Liver (tissue), 9 donors: ENCODE measurements around the gene RNH1. TPM values are rescaled to one million over a fixed set of nuclear protein-coding genes. Genes with fewer than 3 reads are reported as not detected.

Source experiments
- DNase-seq: peaks from one replicate; pipeline ENCODE4 v3.0.0-alpha.2; 2017; ENCODE audit warnings: low spot score
- H3K27ac ChIP-seq, 2 donors: one replicate each; pipeline ENCODE4 v1.7.0; 2013; ENCODE audit warnings: inconsistent platforms in 2 of 2, low read length in 2 of 2, control low read depth in 1 of 2, low read depth in 1 of 2, mild to moderate bottlenecking in 1 of 2
- H3K27me3 ChIP-seq, 4 donors: one replicate each; pipeline versions ENCODE4 v1.6.1 to v1.7.0; 2013; ENCODE audit warnings: low read length in 3 of 4, inconsistent platforms in 1 of 4, mild to moderate bottlenecking in 1 of 4, moderate library complexity in 1 of 4; ENCODE audit not compliant: control insufficient read depth in 4 of 4, insufficient read depth in 4 of 4
- H3K36me3 ChIP-seq, 4 donors: one replicate each; pipeline versions ENCODE4 v1.6.1 to v1.7.0; 2013; ENCODE audit warnings: low read length in 3 of 4, mild to moderate bottlenecking in 3 of 4, low read depth in 1 of 4, moderate library complexity in 1 of 4; ENCODE audit not compliant: control insufficient read depth in 4 of 4, insufficient read depth in 3 of 4
- H3K4me1 ChIP-seq, 4 donors: one replicate each; pipeline versions ENCODE4 v1.6.1 to v1.7.0; 2013; ENCODE audit warnings: low read length in 3 of 4, mild to moderate bottlenecking in 3 of 4, moderate library complexity in 1 of 4; ENCODE audit not compliant: control insufficient read depth in 4 of 4, insufficient read depth in 4 of 4
- H3K4me3 ChIP-seq, 3 donors: one replicate each; pipeline versions ENCODE4 v1.6.1 to v1.7.0; 2013; ENCODE audit warnings: low read length in 3 of 3, control low read depth in 1 of 3, low read depth in 1 of 3, mild to moderate bottlenecking in 1 of 3
- H3K9ac ChIP-seq, 2 donors: one replicate each; pipeline ENCODE4 v1.7.0; 2013; ENCODE audit warnings: low read length in 2 of 2, mild to moderate bottlenecking in 2 of 2, moderate library complexity in 2 of 2, control low read depth in 1 of 2, low read depth in 1 of 2
- H3K9me3 ChIP-seq, 4 donors: one replicate each; pipeline versions ENCODE4 v1.6.1 to v1.7.0; 2013; ENCODE audit warnings: low read length in 3 of 4; ENCODE audit not compliant: control insufficient read depth in 4 of 4
- EGR1 ChIP-seq, 2 donors: IDR thresholded peaks; 2 replicates each; pipeline ENCODE4 v1.6.1; 2016 to 2018; ENCODE audit warnings: antibody characterized with exemption in 2 of 2, low read depth in 2 of 2
- FOXA1 ChIP-seq: IDR thresholded peaks from 2 replicates; pipeline ENCODE4 v1.6.1; 2016; ENCODE audit warnings: antibody characterized with exemption
- FOXA2 ChIP-seq: IDR thresholded peaks from 2 replicates; pipeline ENCODE4 v1.6.1; 2016; ENCODE audit warnings: antibody characterized with exemption
- GABPA ChIP-seq, 2 donors: IDR thresholded peaks in 1 of 2; conservative IDR thresholded peaks in 1 of 2; 2 replicates each; pipeline ENCODE4 v1.6.1; 2016; ENCODE audit warnings: antibody characterized with exemption in 2 of 2, mild to moderate bottlenecking in 1 of 2, moderate library complexity in 1 of 2
- HNF4A ChIP-seq, 2 donors: conservative IDR thresholded peaks; 2 replicates each; pipeline ENCODE4 v1.6.1; 2016; ENCODE audit warnings: antibody characterized with exemption in 2 of 2, mild to moderate bottlenecking in 2 of 2
- HNF4G ChIP-seq: IDR thresholded peaks from 2 replicates; pipeline ENCODE4 v1.6.1; 2016; ENCODE audit warnings: antibody characterized with exemption
- NR2F2 ChIP-seq: IDR thresholded peaks from 2 replicates; pipeline ENCODE4 v1.6.1; 2016; ENCODE audit warnings: antibody characterized with exemption
- RAD21 ChIP-seq, 2 donors: IDR thresholded peaks; 2 replicates each; pipeline ENCODE4 v1.6.1; 2016; ENCODE audit warnings: antibody characterized with exemption in 2 of 2, mild to moderate bottlenecking in 2 of 2
- RXRA ChIP-seq, 2 donors: IDR thresholded peaks; 2 replicates each; pipeline ENCODE4 v1.6.1; 2017 to 2018; ENCODE audit warnings: antibody characterized with exemption in 2 of 2, mild to moderate bottlenecking in 1 of 2
- SP1 ChIP-seq: IDR thresholded peaks from 2 replicates; pipeline ENCODE4 v1.6.1; 2018; ENCODE audit warnings: antibody characterized with exemption, mild to moderate bottlenecking
- TAF1 ChIP-seq: conservative IDR thresholded peaks from 2 replicates; pipeline ENCODE4 v1.6.1; 2016; ENCODE audit warnings: antibody characterized with exemption, mild to moderate bottlenecking
- YY1 ChIP-seq: IDR thresholded peaks from 2 replicates; pipeline ENCODE4 v1.6.1; 2016; ENCODE audit warnings: antibody characterized with exemption, mild to moderate bottlenecking
- WGBS: extraction: QIAGEN DNeasy Blood & Tissue Kit; methylation state at CpG from one replicate; pipeline ENCODE4 v1.1.7; 2013; 5-methylcytosine and 5-hydroxymethylcytosine counted together
- polyA plus RNA-seq, 2 donors: library from polyadenylated mRNA; stranded (reverse) in 1 of 2; unstranded in 1 of 2; fragments of 200-250 nt in 1 of 2; fragments of >200 nt in 1 of 2; fragmentation: Nextera tagmentation in 1 of 2; extraction: Ambion mirVana in 1 of 2; gene quantifications; one replicate each; pipeline versions ENCODE4 v1.2.1 to v1.2.3, GENCODE V29; 2013 to 2015
- total RNA-seq, 2 donors: library from RNA; depleted of rRNA; stranded (reverse); fragments of >200 nt; gene quantifications; one replicate each; pipeline ENCODE4 v1.2.3, GENCODE V29; 2014
- TF ChIP-seq, protein P1 (sequence below): IDR thresholded peaks from 2 replicates; pipeline ENCODE4 v1.6.1; 2016; ENCODE audit warnings: antibody characterized with exemption
- TF ChIP-seq, protein P2 (sequence below): IDR thresholded peaks from 2 replicates; pipeline ENCODE4 v1.6.1; 2016; ENCODE audit warnings: antibody characterized with exemption
- TF ChIP-seq, protein P3 (sequence below): IDR thresholded peaks from 2 replicates; pipeline ENCODE4 v1.6.1; 2016; ENCODE audit warnings: antibody characterized with exemption
- donor health status: healthy.
- donor health status: healthy.
- donor health status: healthy.
- donor health status: healthy.
- donor health status: healthy.

Gene RNH1
- total and polyA plus RNA-seq, 4 donors: 68.5 to 99.1 (median 76.8) TPM

- Histone ChIP-seq H3K9me3 (no peaks in the 10 kb centered on the region), H3K36me3 (peaks cover 0 to 17% (median 7%) of the 10 kb centered on the region in 4 donors), H3K9ac (no peak overlapping the region), H3K27me3 (no peaks in the 10 kb centered on the region), H3K4me3 (no peak overlapping the region), H3K4me1 (no peaks in the 10 kb centered on the region), H3K27ac (no peak overlapping the region)
- no peak for DNase-seq
- 97% methylated on average over 16 of the region's 16 CpGs for WGBS
- TF ChIP-seq RXRA (IDR thresholded peaks at IDR 0.05) (no peak), FOXA2 (no peak), HNF4A (conservative IDR thresholded peaks at IDR 0.05) (no peak), SP1 (no peak), HNF4G (no peak), FOXA1 (no peak), YY1 (no peak), GABPA (IDR thresholded peaks at IDR 0.05 in 1 of 2, conservative IDR thresholded peaks at IDR 0.05 in 1 of 2) (no peak)
- TF ChIP-seq, protein P1, sequence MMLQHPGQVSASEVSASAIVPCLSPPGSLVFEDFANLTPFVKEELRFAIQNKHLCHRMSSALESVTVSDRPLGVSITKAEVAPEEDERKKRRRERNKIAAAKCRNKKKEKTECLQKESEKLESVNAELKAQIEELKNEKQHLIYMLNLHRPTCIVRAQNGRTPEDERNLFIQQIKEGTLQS: no peak
Observed at GRCh38 chr11:462107-462890, 44.7 kb downstream of the RNH1 start.

GRCh38 chr11:461626-462025, 45.4 kb downstream of the RNH1 start:
- H3K27me3 ChIP-seq: no peaks in the 10 kb centered on the region
- H3K9ac ChIP-seq: no peak overlapping the region
- H3K36me3 ChIP-seq: peaks cover 0 to 17% (median 7%) of the 10 kb centered on the region in 4 donors
- H3K4me1 ChIP-seq: no peaks in the 10 kb centered on the region
- no peaks in the 10 kb centered on the region for H3K9me3 ChIP-seq
- no peak for DNase-seq
- WGBS: 95% methylated on average over 9 of the region's 9 CpGs
- no peak overlapping the region for H3K4me3 ChIP-seq
- H3K27ac ChIP-seq: no peak overlapping the region
- TF ChIP-seq GABPA (IDR thresholded peaks at IDR 0.05 in 1 of 2, conservative IDR thresholded peaks at IDR 0.05 in 1 of 2) (no peak), HNF4G (no peak), NR2F2 (no peak), EGR1 (IDR thresholded peaks at IDR 0.05; ENCODE audit: low read depth in 2 of 2) (no peak), TAF1 (no peak), RAD21 (IDR thresholded peaks at IDR 0.05) (no peak), RXRA (IDR thresholded peaks at IDR 0.05) (no peak)
- TF ChIP-seq, protein P2, sequence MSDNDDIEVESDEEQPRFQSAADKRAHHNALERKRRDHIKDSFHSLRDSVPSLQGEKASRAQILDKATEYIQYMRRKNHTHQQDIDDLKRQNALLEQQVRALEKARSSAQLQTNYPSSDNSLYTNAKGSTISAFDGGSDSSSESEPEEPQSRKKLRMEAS: no peak
- TF ChIP-seq, protein P3, sequence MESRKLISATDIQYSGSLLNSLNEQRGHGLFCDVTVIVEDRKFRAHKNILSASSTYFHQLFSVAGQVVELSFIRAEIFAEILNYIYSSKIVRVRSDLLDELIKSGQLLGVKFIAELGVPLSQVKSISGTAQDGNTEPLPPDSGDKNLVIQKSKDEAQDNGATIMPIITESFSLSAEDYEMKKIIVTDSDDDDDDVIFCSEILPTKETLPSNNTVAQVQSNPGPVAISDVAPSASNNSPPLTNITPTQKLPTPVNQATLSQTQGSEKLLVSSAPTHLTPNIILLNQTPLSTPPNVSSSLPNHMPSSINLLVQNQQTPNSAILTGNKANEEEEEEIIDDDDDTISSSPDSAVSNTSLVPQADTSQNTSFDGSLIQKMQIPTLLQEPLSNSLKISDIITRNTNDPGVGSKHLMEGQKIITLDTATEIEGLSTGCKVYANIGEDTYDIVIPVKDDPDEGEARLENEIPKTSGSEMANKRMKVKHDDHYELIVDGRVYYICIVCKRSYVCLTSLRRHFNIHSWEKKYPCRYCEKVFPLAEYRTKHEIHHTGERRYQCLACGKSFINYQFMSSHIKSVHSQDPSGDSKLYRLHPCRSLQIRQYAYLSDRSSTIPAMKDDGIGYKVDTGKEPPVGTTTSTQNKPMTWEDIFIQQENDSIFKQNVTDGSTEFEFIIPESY: no peak
- TF ChIP-seq, protein P1: no peak
